ENCODE measurements around the gene GUCA2A. TPM values are rescaled to one million over a fixed set of nuclear protein-coding genes. Genes with fewer than 3 reads are reported as not detected.

Gene GUCA2A
- total and polyA plus RNA-seq, 9 of the 15 experiments (the other 6 are each of a cell fraction or from before 2014, with no cell fraction given): not detected

DNA sequence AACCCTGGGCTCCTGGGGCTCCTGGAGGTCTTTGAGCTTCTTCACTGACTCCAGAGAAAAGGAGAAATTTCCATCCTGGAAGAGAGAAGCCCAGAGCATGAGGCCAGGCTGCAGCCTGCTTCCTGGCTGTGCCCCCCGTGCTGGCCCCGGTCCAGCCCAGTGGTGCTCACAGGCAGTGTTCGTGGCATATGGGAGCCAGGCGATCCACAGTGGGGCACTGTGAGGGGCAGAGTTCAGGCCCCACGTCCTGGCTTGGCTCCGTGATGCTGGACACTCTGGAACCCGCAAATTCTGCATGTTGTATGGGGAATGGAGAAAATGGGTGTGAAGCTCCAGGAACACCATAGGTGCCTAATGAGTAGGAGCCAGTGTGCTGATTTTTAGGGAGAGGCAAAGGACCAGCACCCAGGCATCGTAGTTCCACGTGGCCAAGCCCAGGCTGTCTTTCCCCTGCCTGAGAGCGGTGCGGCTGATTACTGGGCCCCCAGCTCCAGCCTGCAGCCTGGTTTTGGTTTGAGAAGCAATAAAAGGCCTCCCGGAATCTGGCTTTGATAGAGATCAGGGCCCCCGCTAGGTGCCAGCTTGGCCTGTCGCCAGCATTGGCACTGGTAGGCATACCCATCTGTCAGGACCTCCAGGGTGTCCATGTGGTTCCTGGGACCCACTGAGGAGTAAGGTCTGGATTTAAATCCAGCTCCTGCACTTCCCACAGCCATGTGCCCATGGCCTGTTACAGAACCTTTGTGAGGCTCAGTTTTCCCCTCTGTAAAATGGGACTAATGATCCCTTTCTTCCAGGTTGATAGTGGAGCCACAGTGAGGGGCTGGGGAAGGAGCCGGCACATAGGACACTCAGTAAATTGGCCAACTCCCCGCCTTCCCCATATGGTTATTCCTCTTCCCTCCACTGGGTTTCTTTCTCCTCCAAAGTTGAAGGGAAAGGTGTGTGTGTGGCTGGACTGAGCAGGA lies 725 bp downstream of the GUCA2A start:
- Histone ChIP-seq H3K4me1 (replicated peaks in 1 of 2; ENCODE audit: control insufficient read depth in 2 of 2, insufficient read depth in 2 of 2, low read length in 2 of 2) (peaks cover 0 to 16% of the 10 kb centered on the region in 2 experiments; a peak in 1 of 5 replicates), H3K79me2 (ENCODE audit: control insufficient read depth, insufficient read depth, low read length) (no peaks in the 10 kb centered on the region), H3K9me3 (replicated peaks; ENCODE audit: control insufficient read depth, insufficient read depth, low read depth, low read length) (no peaks in the 10 kb centered on the region; the same call in 1 of the 2 replicates), H3K36me3 (ENCODE audit: control insufficient read depth, insufficient read depth, low read length) (no peaks in the 10 kb centered on the region), H3K27ac (ENCODE audit: extremely low read depth, low read depth, low read length) (no peak overlapping the region), H3K4me2 (ENCODE audit: insufficient read depth, low read length) (no peak overlapping the region), H3K27me3 (ENCODE audit: control insufficient read depth in 2 of 2, insufficient read depth in 2 of 2, low read length in 2 of 2) (peaks cover 4 to 39% of the 10 kb centered on the region in 2 experiments; a peak in 3 of 5 replicates), H4K20me1 (replicated peaks; ENCODE audit: control insufficient read depth, insufficient read depth, low read length) (no peaks in the 10 kb centered on the region), H3K9me1 (ENCODE audit: control insufficient read depth, insufficient read depth, low read length) (no peaks in the 10 kb centered on the region), H3K4me3 (no peak overlapping the region), H2AFZ (ENCODE audit: low read depth, low read length) (no peak overlapping the region), H3K9ac (ENCODE audit: insufficient read depth in 1 of 2, low read depth in 2 of 2, low read length in 2 of 2) (no peak overlapping the region)
- no peak for ATAC-seq
- CTCF ChIA-PET (ENCODE audit: low intra/inter-chr PET ratio): no interaction called here
- no peak for FAIRE-seq
- BruUV-seq (replicated peaks): no TSS peak
- WGBS (ENCODE audit: insufficient coverage, low coverage, missing lambda C conversion rate): 18% methylated on average over 16 of the region's 16 CpGs
- POLR2A ChIA-PET: no interaction called here
- in situ Hi-C loops (cut with MboI): no loop called here
- TF ChIP-seq ZNF77 (CRISPR knock-in tag; IDR thresholded peaks at IDR 0.05): no peak
- no peak for TF ChIP-seq CREM (IDR thresholded peaks at IDR 0.05; ENCODE audit: low read depth)
- no peak for TF ChIP-seq MCM5 (IDR thresholded peaks at IDR 0.05; ENCODE audit: low read depth)
- TF ChIP-seq, protein P1, sequence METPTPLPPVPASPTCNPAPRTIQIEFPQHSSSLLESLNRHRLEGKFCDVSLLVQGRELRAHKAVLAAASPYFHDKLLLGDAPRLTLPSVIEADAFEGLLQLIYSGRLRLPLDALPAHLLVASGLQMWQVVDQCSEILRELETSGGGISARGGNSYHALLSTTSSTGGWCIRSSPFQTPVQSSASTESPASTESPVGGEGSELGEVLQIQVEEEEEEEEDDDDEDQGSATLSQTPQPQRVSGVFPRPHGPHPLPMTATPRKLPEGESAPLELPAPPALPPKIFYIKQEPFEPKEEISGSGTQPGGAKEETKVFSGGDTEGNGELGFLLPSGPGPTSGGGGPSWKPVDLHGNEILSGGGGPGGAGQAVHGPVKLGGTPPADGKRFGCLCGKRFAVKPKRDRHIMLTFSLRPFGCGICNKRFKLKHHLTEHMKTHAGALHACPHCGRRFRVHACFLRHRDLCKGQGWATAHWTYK (CRISPR knock-in tag; IDR thresholded peaks at IDR 0.05): no peak
- 0 out of 2 replicates have a peak, but pooled peaks have one; percentile 15 for TF ChIP-seq BCOR (IDR thresholded peaks at IDR 0.05)
- no peak for TF ChIP-seq ZNF76 (CRISPR knock-in tag; IDR thresholded peaks at IDR 0.05; ENCODE audit: borderline replicate concordance)
- peak; percentile 32; the same call in 1 of the 2 replicates for TF ChIP-seq NFIC (IDR thresholded peaks at IDR 0.05)
- TF ChIP-seq ZNF274 (IDR thresholded peaks at IDR 0.05; ENCODE audit: borderline replicate concordance, low read depth, low read length): no peak
- peak; percentile 74 for TF ChIP-seq RBM25 (IDR thresholded peaks at IDR 0.05; ENCODE audit: low read depth, low read length, severe bottlenecking)
- intact Hi-C loops (cut with micrococcal nuclease): no loop called here
- DNase-seq (ENCODE audit: extremely low read depth in 1 of 4, low spot score in 3 of 4): no peak

All from K562 (cell line).